GM23248 (cell line): ENCODE data around the gene TNFSF8. TPM values are rescaled to one million over a fixed set of nuclear protein-coding genes. Genes with fewer than 3 reads are reported as not detected.

ENCODE experiments used
- DNase-seq: peaks from one replicate; pipeline ENCODE4 v3.0.0-alpha.2; 2015
- H2AFZ ChIP-seq: fragments of 200-600 bp; sonication (generic); 2 replicates; pipeline ENCODE4 v1.6.1; 2016; ENCODE audit warnings: antibody characterized with exemption
- H3F3A ChIP-seq: fragments of 200-600 bp; sonication (generic); 2 replicates; pipeline ENCODE4 v1.6.1; 2016; ENCODE audit warnings: mild to moderate bottlenecking, antibody characterized with exemption, mixed run types; ENCODE audit not compliant: insufficient read depth
- H3K27ac ChIP-seq: fragments of 200-600 bp; sonication (generic); 2 replicates; pipeline ENCODE4 v1.5.1; 2016; ENCODE audit warnings: mild to moderate bottlenecking
- H3K27me3 ChIP-seq: fragments of 200-600 bp; sonication (generic); replicated peaks from 2 replicates; pipeline ENCODE4 v1.6.1; 2016; ENCODE audit warnings: mild to moderate bottlenecking; ENCODE audit not compliant: insufficient read depth
- H3K36me3 ChIP-seq: fragments of 200-600 bp; sonication (generic); 2 replicates; pipeline ENCODE4 v1.6.1; 2016; ENCODE audit warnings: low read depth, mild to moderate bottlenecking
- H3K4me1 ChIP-seq: fragments of 200-600 bp; sonication (generic); 2 replicates; pipeline ENCODE4 v1.6.1; 2016; ENCODE audit warnings: mild to moderate bottlenecking; ENCODE audit not compliant: insufficient read depth
- H3K4me2 ChIP-seq: fragments of 200-600 bp; sonication (generic); one replicate; pipeline ENCODE4 v1.6.1; 2016; ENCODE audit warnings: mild to moderate bottlenecking; ENCODE audit not compliant: unreplicated experiment
- H3K4me3 ChIP-seq: fragments of 200-600 bp; sonication (generic); 2 replicates; pipeline ENCODE4 v1.5.1; 2016; ENCODE audit warnings: mild to moderate bottlenecking
- H3K79me2 ChIP-seq: fragments of 200-600 bp; sonication (generic); 2 replicates; pipeline ENCODE4 v1.6.1; 2016; ENCODE audit warnings: mild to moderate bottlenecking; ENCODE audit not compliant: insufficient read depth
- H3K9ac ChIP-seq: fragments of 200-600 bp; sonication (generic); 2 replicates; pipeline ENCODE4 v1.6.1; 2016; ENCODE audit warnings: mild to moderate bottlenecking
- H3K9me2 ChIP-seq: fragments of 200-600 bp; sonication (generic); 2 replicates; pipeline ENCODE4 v1.6.1; 2016; ENCODE audit warnings: mixed run types, mild to moderate bottlenecking, moderate library complexity; ENCODE audit not compliant: insufficient read depth
- H3K9me3 ChIP-seq: fragments of 200-600 bp; sonication (generic); one replicate; pipeline ENCODE4 v1.6.1; 2017; ENCODE audit warnings: low read depth
- H4K20me1 ChIP-seq: fragments of 200-600 bp; sonication (generic); 2 replicates; pipeline ENCODE4 v1.6.0; 2016; ENCODE audit not compliant: insufficient read depth
- EZH2 ChIP-seq: fragments of 200-600 bp; sonication (generic); IDR thresholded peaks from 2 replicates; pipeline ENCODE4 v1.6.1; 2018; ENCODE audit warnings: antibody characterized with exemption, mild to moderate bottlenecking; ENCODE audit not compliant: insufficient read depth, poor library complexity, severe bottlenecking
- EZH2phosphoT487 ChIP-seq: fragments of 200-600 bp; sonication (generic); IDR thresholded peaks from 2 replicates; pipeline ENCODE4 v1.6.1; 2018; ENCODE audit warnings: antibody characterized with exemption, moderate library complexity, mild to moderate bottlenecking, low read depth; ENCODE audit not compliant: insufficient read depth
- WGBS, 2 experiments: methylation state at CpG; one replicate each; pipeline ENCODE4 v1.1.6; 2015 to 2017; ENCODE audit warnings: low lambda C conversion rate in 2 of 2, low coverage in 1 of 2; ENCODE audit errors: missing lambda C conversion rate in 2 of 2; 5-methylcytosine and 5-hydroxymethylcytosine counted together
- in situ Hi-C: fragments of 300-500 bp; cut with MboI; formaldehyde crosslinking; loops from 2 replicates; pipeline ENCODE4 v1.15.0; 2020
- polyA plus RNA-seq: library from polyadenylated mRNA; unstranded; fragments of >200 nt; fragmentation: Nextera tagmentation; extraction: Ambion mirVana; gene quantifications from 2 replicates; pipeline ENCODE4 v1.2.1, GENCODE V29; 2016
- total RNA-seq: library from RNA; depleted of rRNA; stranded (reverse); fragments of >200 nt; shearing (Covaris generic); gene quantifications from 2 replicates; pipeline ENCODE4 v1.2.3, GENCODE V29; 2014

Gene TNFSF8
- total and polyA plus RNA-seq, 2 experiments from 2014 or later: not detected

- Histone ChIP-seq H3K9me2 (no peaks in the 10 kb centered on the region), H3K36me3 (no peaks in the 10 kb centered on the region), H4K20me1 (no peaks in the 10 kb centered on the region), H3K27ac (no peak overlapping the region), H3K9ac (no peak overlapping the region), H3K4me2 (no peak overlapping the region), H3K4me3 (no peak overlapping the region), H3K4me1 (no peaks in the 10 kb centered on the region), H3F3A (no peaks in the 10 kb centered on the region), H2AFZ (no peak overlapping the region), H3K27me3 (peaks cover 29% of the 10 kb centered on the region), H3K79me2 (no peaks in the 10 kb centered on the region), H3K9me3 (no peaks in the 10 kb centered on the region)
- in situ Hi-C loops: no loop called here
- 52 to 63% methylated on average over 3 of the region's 3 CpGs for WGBS, 2 experiments
- TF ChIP-seq EZH2: no peak
- TF ChIP-seq EZH2phosphoT487: no peak
- DNase-seq: no peak
Measured at GRCh38 chr9:114932502-114932901, 2.1 kb upstream of the TNFSF8 start.

- H3K9ac ChIP-seq: no peak overlapping the region
- in situ Hi-C loops: no loop called here
- no peaks in the 10 kb centered on the region for H3K36me3 ChIP-seq
- DNase-seq: no peak
- no peak overlapping the region for H3K4me3 ChIP-seq
- WGBS, 2 experiments: 81 to 82% methylated on average over 5 of the region's 5 CpGs
- H3F3A ChIP-seq: no peaks in the 10 kb centered on the region
- H3K4me2 ChIP-seq: no peak overlapping the region
- H4K20me1 ChIP-seq: no peaks in the 10 kb centered on the region
- no peaks in the 10 kb centered on the region for H3K9me3 ChIP-seq
- no peaks in the 10 kb centered on the region for H3K9me2 ChIP-seq
- TF ChIP-seq EZH2phosphoT487 (no peak), EZH2 (no peak)
- no peak overlapping the region for H2AFZ ChIP-seq
- H3K27ac ChIP-seq: no peak overlapping the region
- H3K79me2 ChIP-seq: no peaks in the 10 kb centered on the region
- no peaks in the 10 kb centered on the region for H3K4me1 ChIP-seq
- H3K27me3 ChIP-seq: peaks cover 34% of the 10 kb centered on the region
Measured at GRCh38 chr9:114931407-114931806, 1.0 kb upstream of the TNFSF8 start.

GRCh38 chr9:114929201-114929600 is 1.2 kb downstream of the TNFSF8 start:
- H3K9ac ChIP-seq: no peak overlapping the region
- in situ Hi-C loops: no loop called here

GRCh38 chr9:114928671-114929070 is 1.7 kb downstream of the TNFSF8 start:
- Histone ChIP-seq H3F3A (no peaks in the 10 kb centered on the region), H3K9me3 (no peaks in the 10 kb centered on the region), H4K20me1 (no peaks in the 10 kb centered on the region), H3K9ac (no peak overlapping the region), H3K36me3 (no peaks in the 10 kb centered on the region), H3K27me3 (peaks cover 23% of the 10 kb centered on the region), H3K4me3 (no peak overlapping the region), H2AFZ (no peak overlapping the region), H3K27ac (no peak overlapping the region), H3K4me1 (no peaks in the 10 kb centered on the region), H3K4me2 (no peak overlapping the region), H3K9me2 (no peaks in the 10 kb centered on the region), H3K79me2 (no peaks in the 10 kb centered on the region)
- no peak for TF ChIP-seq EZH2
- TF ChIP-seq EZH2phosphoT487: no peak
- 25 to 27% methylated on average over 1 of the region's 1 CpG for WGBS, 2 experiments
- in situ Hi-C loops: no loop called here
- DNase-seq: no peak

More at GRCh38 chr9:114929201-114929600, 1.2 kb downstream of the TNFSF8 start:
- H3K27ac ChIP-seq: no peak overlapping the region
- H3F3A ChIP-seq: no peaks in the 10 kb centered on the region
- no peaks in the 10 kb centered on the region for H3K9me3 ChIP-seq
- H3K79me2 ChIP-seq: no peaks in the 10 kb centered on the region
- no peak for TF ChIP-seq EZH2
- TF ChIP-seq EZH2phosphoT487: no peak
- no peak overlapping the region for H2AFZ ChIP-seq
- peaks cover 28% of the 10 kb centered on the region for H3K27me3 ChIP-seq
- no peaks in the 10 kb centered on the region for H3K9me2 ChIP-seq
- WGBS, 2 experiments: 76 to 79% methylated on average over 5 of the region's 5 CpGs
- no peak overlapping the region for H3K4me3 ChIP-seq
- no peaks in the 10 kb centered on the region for H3K4me1 ChIP-seq
- H3K36me3 ChIP-seq: no peaks in the 10 kb centered on the region
- DNase-seq: no peak
- no peak overlapping the region for H3K4me2 ChIP-seq
- H4K20me1 ChIP-seq: no peaks in the 10 kb centered on the region

- peaks cover 22% of the 10 kb centered on the region for H3K27me3 ChIP-seq
- 90 to 92% methylated on average over 3 of the region's 3 CpGs for WGBS, 2 experiments
Measured at GRCh38 chr9:114928136-114928535, 2.3 kb downstream of the TNFSF8 start.

More at GRCh38 chr9:114928136-114928535, 2.3 kb downstream of the TNFSF8 start:
- no peak for DNase-seq
- Histone ChIP-seq H3K4me3 (no peak overlapping the region), H3K79me2 (no peaks in the 10 kb centered on the region), H3K4me2 (no peak overlapping the region), H4K20me1 (no peaks in the 10 kb centered on the region), H3K9me3 (no peaks in the 10 kb centered on the region), H3K27ac (no peak overlapping the region), H3K36me3 (no peaks in the 10 kb centered on the region), H2AFZ (no peak overlapping the region), H3F3A (no peaks in the 10 kb centered on the region), H3K9ac (no peak overlapping the region), H3K9me2 (no peaks in the 10 kb centered on the region), H3K4me1 (no peaks in the 10 kb centered on the region)
- TF ChIP-seq EZH2phosphoT487 (no peak), EZH2 (no peak)
- in situ Hi-C loops: no loop called here
